Renal cortical epithelial cell (primary cell): ENCODE results near the gene NDC80. TPM values are rescaled to one million over a fixed set of nuclear protein-coding genes. Genes with fewer than 3 reads are reported as not detected.

Experiments
- total RNA-seq: library from RNA; depleted of rRNA; stranded (reverse); fragments of >200 nt; gene quantifications from 2 replicates; pipeline ENCODE4 v1.2.3, GENCODE V29; 2014

Gene NDC80
- total RNA-seq, 1 donor from 2014 or later = 1.1 TPM

Other genes with a start within 250 kb of the NDC80 start
- gene METTL4, start 52 bp upstream of the NDC80 start, total RNA-seq = 10.6 and 13.8 TPM in 2 replicates
- gene SMCHD1, start 84.2 kb downstream of the NDC80 start, total RNA-seq = 43.1 and 52.7 TPM in 2 replicates